Measurements from ENCODE around the gene TRIP4. TPM values are rescaled to one million over a fixed set of nuclear protein-coding genes. Genes with fewer than 3 reads are reported as not detected.
A peak's percentile ranks its signal among the peaks of the same experiment; 100 is the strongest.

The TRIP4 gene
- total and polyA plus RNA-seq, 12 donors, result 5.6 to 56.7 (median 18.2) TPM

GRCh38 chr15:64456634-64457108 lies 69.0 kb downstream of the TRIP4 start:
- Histone ChIP-seq H3K27ac (peak overlapping the region in 4 of 5 donors; percentile 10 to 46 (median 26)), H3K27me3 (no peaks in the 10 kb centered on the region), H3K9me3 (replicated peaks in 1 of 3) (no peaks in the 10 kb centered on the region), H3K36me3 (replicated peaks in 1 of 2) (no peaks in the 10 kb centered on the region), H3K4me3 (no peak overlapping the region), H3K4me1 (replicated peaks in 1 of 2) (peaks cover 2 to 36% of the 10 kb centered on the region in 2 donors)
- TF ChIP-seq POLR2A (IDR thresholded peaks at IDR 0.05) (no peak), CTCF (IDR thresholded peaks at IDR 0.05) (no peak)
- 11 to 36% (median 21%) methylated on average over 1 of the region's 1 CpG for WGBS, 4 donors
- intact Hi-C loops (cut with DNase I), result no loop called here
- DNase-seq, result peak in 2 of 7 donors; percentile 24 to 33

DNA sequence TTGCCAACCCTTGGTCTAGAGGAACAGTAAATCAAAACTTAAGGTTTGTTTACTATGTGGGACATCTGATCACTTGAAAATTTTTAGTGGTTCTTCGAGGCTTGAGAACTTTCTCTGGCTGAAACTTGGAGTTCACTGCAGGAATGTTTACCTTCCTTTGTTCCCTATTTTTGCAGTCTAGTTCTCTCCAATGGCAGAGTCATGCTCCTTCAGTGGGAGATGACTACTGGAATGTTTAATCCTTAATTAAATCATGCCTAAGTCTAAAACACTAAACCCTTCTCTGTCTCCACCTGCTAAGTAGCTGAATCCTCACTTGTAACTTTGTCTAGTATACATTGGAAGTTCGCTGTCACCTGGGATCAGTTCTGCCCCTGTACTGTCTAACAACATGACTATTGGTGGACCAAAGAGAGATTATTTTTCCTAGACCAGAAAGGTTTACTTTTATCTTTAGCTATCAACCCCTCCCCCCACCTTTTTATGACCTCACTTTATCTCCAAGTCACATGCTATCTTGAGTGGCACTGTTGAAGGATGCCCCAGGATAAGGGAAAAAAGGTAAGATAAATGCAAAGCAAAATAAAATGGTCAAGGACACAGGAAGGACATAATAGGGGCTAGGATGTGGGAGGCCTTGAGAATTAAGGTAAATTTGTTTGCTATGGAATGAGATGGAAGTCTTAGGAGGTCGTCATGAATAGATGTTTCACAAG lies 71.6 kb downstream of the TRIP4 start:
- Histone ChIP-seq H3K27ac (peak overlapping the region in 1 of 5 donors; percentile 82), H3K36me3 (replicated peaks in 1 of 2) (no peaks in the 10 kb centered on the region), H3K27me3 (no peaks in the 10 kb centered on the region), H3K9me3 (replicated peaks in 1 of 3) (no peaks in the 10 kb centered on the region), H3K4me1 (replicated peaks in 1 of 2) (peaks cover 23 to 52% of the 10 kb centered on the region in 2 donors), H3K4me3 (no peak overlapping the region)
- intact Hi-C loops (cut with DNase I), result no loop called here
- TF ChIP-seq POLR2A (IDR thresholded peaks at IDR 0.05) (no peak), CTCF (IDR thresholded peaks at IDR 0.05) (no peak)
- WGBS, 4 donors, result 64 to 81% (median 69%) methylated on average over 3 of the region's 3 CpGs
- no peak for DNase-seq

DNA sequence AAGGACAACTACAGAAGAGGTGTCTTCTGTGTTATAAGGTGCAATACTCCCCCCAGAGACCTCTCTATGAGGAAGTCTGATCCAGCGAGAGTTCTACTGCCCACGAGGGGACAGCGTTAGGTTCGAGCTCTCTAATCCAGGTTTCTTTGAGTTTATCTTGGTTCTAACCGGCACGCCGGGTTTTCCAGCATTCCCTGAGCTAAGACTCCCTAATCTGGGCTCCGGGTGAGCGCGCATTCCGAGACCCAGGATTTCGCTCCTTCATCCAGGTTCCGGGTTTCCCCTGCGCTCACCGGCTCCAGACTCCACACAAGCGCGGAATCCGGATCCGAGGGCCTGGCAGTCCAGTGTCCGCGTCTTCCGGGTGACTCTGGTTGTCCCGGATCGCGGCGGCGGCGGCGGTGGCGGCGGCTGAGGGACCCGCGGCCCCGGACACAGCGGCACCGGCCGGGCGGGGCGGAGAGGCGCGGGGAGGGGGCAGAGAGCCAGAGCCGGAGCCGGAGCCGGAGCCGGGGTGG lies 72.6 kb downstream of the TRIP4 start, which contains the start of gene ZNF609:
Gene ZNF609, plus strand, starts transcription at position 373 of the 518 bp plus-strand sequence. CDS start 38,842 bp downstream, outside the sequence.
- Histone ChIP-seq H3K9me3 (replicated peaks in 1 of 3) (no peaks in the 10 kb centered on the region), H3K4me3 (peak within 1 kb of the TSS in 2 of 4 donors; percentile 31 to 95), H3K27me3 (no peaks in the 10 kb centered on the region), H3K36me3 (replicated peaks in 1 of 2) (no peaks in the 10 kb centered on the region), H3K4me1 (replicated peaks in 1 of 2) (peaks cover 28 to 62% of the 10 kb centered on the region in 2 donors), H3K27ac (peak within 1 kb of the TSS in 4 of 5 donors; percentile 40 to 98 (median 82))
- peak; percentile 90 to 98 (median 94) for DNase-seq
- TF ChIP-seq CTCF (IDR thresholded peaks at IDR 0.05) (peak in 1 of 6 experiments; percentile 59), POLR2A (IDR thresholded peaks at IDR 0.05) (peak; percentile 73 to 97)
- intact Hi-C loops (cut with DNase I), result loop anchor here in 1 of 2 donors (10.0 kb wide), 1 partner anchor 205 kb away; no protein-coding TSS in a partner anchor
- 1 to 2% (median 1%) methylated on average over 10 to 45 of the region's 45 CpGs for WGBS, 4 donors

Measured in adrenal gland (tissue), 12 donors.